Fibroblast of villous mesenchyme (primary cell): ENCODE results near the gene ZSWIM6. TPM values are rescaled to one million over a fixed set of nuclear protein-coding genes. Genes with fewer than 3 reads are reported as not detected.
A peak's percentile ranks its signal among the peaks of the same experiment; 100 is the strongest.

ENCODE experiments used
- DNase-seq: peaks from one replicate; pipeline ENCODE4 v3.0.0-alpha.2; 2010; ENCODE audit warnings: low read depth
- H3K4me3 ChIP-seq: 2 replicates; pipeline ENCODE4 v1.5.1; 2011; ENCODE audit warnings: low read depth, mild to moderate bottlenecking, low read length
- CTCF ChIP-seq: IDR thresholded peaks from 2 replicates; pipeline ENCODE4 v1.5.1; 2012; ENCODE audit warnings: low read depth, mild to moderate bottlenecking, low read length; ENCODE audit not compliant: insufficient read depth
- total RNA-seq: library from RNA; depleted of rRNA; stranded (reverse); fragments of >200 nt; gene quantifications from 2 replicates; pipeline ENCODE4 v1.2.3, GENCODE V29; 2012

ZSWIM6 gene
- total RNA-seq, 1 donor = 16.4 TPM

GRCh38 chr5:61370506-61370905 lies 38.4 kb downstream of the ZSWIM6 start:
- no peak for TF ChIP-seq CTCF
- DNase-seq = no peak
- no peak overlapping the region for H3K4me3 ChIP-seq

GRCh38 chr5:61371474-61371873 lies 39.4 kb downstream of the ZSWIM6 start:
- H3K4me3 ChIP-seq = no peak overlapping the region
- no peak for DNase-seq
- no peak for TF ChIP-seq CTCF

GRCh38 chr5:61379677-61380076 lies 47.6 kb downstream of the ZSWIM6 start:
- no peak for DNase-seq
- H3K4me3 ChIP-seq = no peak overlapping the region
- no peak for TF ChIP-seq CTCF

GRCh38 chr5:61381968-61382367 lies 49.9 kb downstream of the ZSWIM6 start:
- TF ChIP-seq CTCF = no peak
- no peak for DNase-seq
- no peak overlapping the region for H3K4me3 ChIP-seq

GRCh38 chr5:61385627-61386026 lies 53.6 kb downstream of the ZSWIM6 start:
- H3K4me3 ChIP-seq = no peak overlapping the region
- no peak for DNase-seq
- TF ChIP-seq CTCF = no peak

- TF ChIP-seq CTCF = no peak
- no peak overlapping the region for H3K4me3 ChIP-seq
- DNase-seq = peak; percentile 27
Measured at GRCh38 chr5:61386045-61386800, 54.2 kb downstream of the ZSWIM6 start.

GRCh38 chr5:61389609-61390008 lies 57.6 kb downstream of the ZSWIM6 start:
- no peak for DNase-seq

More at GRCh38 chr5:61389609-61390008, 57.6 kb downstream of the ZSWIM6 start:
- H3K4me3 ChIP-seq = no peak overlapping the region
- no peak for TF ChIP-seq CTCF
